ENCODE results near the gene IER3.
A peak's percentile ranks its signal among the peaks of the same experiment; 100 is the strongest.

The IER3 gene, protein sequence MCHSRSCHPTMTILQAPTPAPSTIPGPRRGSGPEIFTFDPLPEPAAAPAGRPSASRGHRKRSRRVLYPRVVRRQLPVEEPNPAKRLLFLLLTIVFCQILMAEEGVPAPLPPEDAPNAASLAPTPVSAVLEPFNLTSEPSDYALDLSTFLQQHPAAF

DNA sequence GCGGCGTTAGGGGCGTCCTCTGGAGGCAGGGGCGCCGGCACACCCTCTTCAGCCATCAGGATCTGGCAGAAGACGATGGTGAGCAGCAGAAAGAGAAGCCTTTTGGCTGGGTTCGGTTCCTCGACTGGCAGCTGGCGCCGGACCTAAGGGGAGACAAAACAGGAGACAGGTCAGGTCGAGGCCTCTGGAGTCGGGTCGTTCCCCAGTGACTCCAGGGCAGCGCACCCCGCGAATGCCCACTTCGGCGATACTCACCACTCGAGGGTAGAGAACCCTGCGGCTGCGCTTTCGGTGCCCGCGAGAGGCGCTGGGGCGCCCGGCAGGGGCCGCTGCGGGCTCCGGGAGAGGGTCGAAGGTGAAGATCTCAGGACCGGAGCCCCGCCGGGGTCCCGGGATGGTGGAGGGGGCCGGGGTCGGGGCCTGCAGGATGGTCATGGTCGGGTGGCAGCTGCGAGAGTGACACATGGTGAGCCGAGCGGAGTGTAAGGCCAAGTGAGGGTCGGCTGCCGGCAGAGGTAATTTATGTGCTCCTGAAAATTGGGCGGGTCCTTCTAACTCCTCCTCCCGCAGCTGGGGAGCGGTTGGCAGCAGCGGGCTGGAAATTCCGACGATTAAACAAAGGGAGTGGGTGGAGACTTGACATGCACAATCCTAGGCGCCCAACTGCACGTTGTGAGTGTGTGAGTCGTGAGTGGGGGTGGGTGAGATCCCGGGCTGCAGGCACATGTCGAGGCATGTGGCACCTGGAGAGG is at the start of gene IER3:
IER3 (minus strand) TSS at position 494 of the 752 bp plus-strand sequence; CDS start at position 465, 29 bp downstream.
- TF ChIP-seq, protein P1, sequence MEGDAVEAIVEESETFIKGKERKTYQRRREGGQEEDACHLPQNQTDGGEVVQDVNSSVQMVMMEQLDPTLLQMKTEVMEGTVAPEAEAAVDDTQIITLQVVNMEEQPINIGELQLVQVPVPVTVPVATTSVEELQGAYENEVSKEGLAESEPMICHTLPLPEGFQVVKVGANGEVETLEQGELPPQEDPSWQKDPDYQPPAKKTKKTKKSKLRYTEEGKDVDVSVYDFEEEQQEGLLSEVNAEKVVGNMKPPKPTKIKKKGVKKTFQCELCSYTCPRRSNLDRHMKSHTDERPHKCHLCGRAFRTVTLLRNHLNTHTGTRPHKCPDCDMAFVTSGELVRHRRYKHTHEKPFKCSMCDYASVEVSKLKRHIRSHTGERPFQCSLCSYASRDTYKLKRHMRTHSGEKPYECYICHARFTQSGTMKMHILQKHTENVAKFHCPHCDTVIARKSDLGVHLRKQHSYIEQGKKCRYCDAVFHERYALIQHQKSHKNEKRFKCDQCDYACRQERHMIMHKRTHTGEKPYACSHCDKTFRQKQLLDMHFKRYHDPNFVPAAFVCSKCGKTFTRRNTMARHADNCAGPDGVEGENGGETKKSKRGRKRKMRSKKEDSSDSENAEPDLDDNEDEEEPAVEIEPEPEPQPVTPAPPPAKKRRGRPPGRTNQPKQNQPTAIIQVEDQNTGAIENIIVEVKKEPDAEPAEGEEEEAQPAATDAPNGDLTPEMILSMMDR (IDR thresholded peaks at IDR 0.05; ENCODE audit: extremely low read depth, missing control alignments): peak; percentile 56
- peak; percentile 80 for DNase-seq (ENCODE audit: low spot score)

DNA sequence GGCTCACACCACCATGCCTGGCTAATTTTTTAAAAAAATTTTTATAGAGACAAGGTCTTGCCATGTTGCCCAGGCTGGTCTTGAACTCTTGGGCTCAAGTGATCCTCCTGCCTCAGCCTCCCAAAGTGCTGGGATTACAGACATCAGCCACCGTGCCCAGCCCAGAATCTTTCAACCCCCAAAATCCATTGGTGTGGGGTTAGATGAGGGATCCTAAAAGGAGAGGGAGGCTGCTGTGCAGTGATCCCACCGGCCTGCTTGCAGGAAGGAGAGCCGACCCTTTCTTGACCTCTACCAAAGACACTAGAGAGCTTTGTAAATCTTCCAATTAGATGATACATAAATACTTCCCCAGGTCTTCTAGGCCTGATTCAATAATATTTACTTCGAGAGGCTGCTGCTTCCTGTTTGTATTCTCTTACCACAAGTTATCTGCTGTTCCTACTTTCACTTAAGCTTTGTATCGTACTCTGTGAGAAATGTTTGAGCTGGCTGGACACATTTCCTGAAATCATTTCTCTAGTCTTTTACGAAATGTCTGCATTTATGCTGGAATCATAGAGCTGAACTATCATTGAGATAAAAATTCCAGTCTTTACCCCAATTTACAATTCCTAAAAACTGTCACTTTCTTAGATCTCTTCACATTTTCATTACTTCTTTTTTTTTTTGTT is 49.3 kb upstream of the IER3 start:
- DNase-seq (ENCODE audit: low spot score): peak; percentile 72

DNA sequence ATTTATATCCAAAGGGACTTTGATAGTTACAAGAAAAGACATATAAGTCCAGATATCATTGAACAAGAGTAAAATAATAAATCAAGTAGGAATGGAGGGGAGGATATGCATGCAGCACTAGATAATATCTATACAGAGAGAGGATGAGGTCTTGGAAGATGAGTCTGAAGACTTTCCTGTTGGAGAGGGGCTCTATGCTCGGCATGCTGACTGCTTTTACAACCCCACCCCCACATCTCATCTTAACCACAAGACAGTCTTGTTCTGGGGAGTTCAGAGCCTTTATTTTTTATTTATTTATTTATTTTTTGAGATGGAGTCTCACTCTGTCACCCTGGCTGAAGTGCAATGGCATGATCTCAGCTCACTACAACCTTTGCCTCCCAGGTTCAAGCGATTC is 48.4 kb upstream of the IER3 start:
- DNase-seq (ENCODE audit: low spot score): no peak
- TF ChIP-seq, protein P1 (IDR thresholded peaks at IDR 0.05; ENCODE audit: extremely low read depth, missing control alignments): no peak

More for the DNA sequence above, 49.3 kb upstream of the IER3 start:
- TF ChIP-seq, protein P1 (IDR thresholded peaks at IDR 0.05; ENCODE audit: extremely low read depth, missing control alignments): no peak

DNA sequence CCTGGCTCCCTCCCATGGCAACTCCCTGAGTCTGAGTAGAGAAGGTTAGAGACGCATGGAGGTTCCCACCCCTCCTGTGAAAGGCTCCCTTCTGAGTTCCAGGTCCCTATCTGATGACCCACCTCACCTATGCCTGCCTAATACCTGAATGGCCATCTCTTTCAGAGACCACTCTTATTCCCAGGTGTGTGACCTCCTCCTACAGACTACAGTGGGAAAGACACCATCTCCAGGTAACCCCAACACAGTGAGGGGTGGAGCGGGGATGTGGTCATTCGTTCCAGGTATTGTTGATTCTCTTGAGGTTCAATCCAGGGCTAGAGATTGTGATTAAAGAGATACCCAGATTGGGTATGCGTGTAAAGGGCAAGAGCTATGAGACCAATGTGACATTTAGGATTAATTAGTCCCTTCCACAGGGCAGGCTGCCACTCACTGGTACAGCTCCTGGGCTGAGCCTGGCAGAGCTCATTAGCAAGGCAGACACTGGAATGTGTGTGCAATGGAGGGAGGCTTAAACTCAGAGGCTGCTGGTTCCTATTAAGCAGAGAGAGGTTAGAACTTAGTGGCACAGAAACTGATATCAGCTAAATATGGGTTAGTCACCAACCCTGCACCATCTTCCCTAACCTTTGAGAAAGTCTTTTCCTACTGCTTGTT is 46.5 kb upstream of the IER3 start:
- TF ChIP-seq, protein P1 (IDR thresholded peaks at IDR 0.05; ENCODE audit: extremely low read depth, missing control alignments): no peak
- DNase-seq (ENCODE audit: low spot score): no peak

DNA sequence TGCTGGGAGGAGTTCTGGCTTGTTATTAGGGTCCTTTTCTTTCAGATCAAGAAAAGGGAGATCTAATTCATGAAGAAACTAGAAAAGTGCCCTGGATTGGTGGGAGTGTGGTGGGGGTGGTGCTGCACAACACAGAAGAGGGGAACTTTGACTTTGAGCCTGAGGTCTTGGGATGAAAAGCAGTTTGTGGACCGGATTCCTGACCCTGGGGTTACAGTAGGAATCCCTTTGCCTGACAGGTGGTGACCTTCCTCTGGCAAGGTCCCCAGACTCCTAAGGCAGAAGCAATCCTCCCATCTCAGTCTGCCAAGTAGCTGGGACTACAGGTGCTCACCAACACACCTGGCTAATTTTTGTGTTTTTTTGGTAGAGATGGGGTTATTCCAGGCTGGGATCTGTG is 45.3 kb upstream of the IER3 start:
- TF ChIP-seq, protein P1 (IDR thresholded peaks at IDR 0.05; ENCODE audit: extremely low read depth, missing control alignments): no peak
- no peak for DNase-seq (ENCODE audit: low spot score)

DNA sequence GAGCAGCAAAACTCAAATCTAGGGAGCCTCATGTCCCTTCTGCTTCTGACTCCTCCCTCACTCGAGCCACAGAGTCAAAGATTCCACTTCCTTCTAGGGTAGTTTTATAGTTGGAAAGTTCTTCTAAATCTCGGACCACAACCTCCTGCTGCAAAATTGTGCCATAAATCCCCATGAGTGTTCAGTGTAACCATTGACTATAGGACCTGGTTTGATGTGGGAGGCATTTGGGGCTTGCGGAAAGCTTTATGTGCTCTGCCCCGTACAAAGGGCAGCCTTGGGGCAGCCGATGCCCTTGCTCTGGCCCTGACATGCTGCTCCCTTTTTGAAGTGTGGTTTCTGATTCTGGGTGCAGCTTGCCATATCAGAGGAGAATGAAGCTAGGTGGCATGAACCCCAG is 43.6 kb upstream of the IER3 start:
- TF ChIP-seq, protein P1 (IDR thresholded peaks at IDR 0.05; ENCODE audit: extremely low read depth, missing control alignments): no peak
- no peak for DNase-seq (ENCODE audit: low spot score)

All from GM20000 (cell line).